Stimulated activated CD4-positive, alpha-beta T cell treated with anti-CD3 and anti-CD28 coated beads, TNF-alpha, amount 100 ng/mL, for 1 hour (primary cell): Measurements from ENCODE around the gene SRP72.
A peak's percentile ranks its signal among the peaks of the same experiment; 100 is the strongest.
"Not testable (repeated sequence)": the region's sequence is repeated elsewhere in the genome, so short reads cannot be mapped to it uniquely, and the experiment has no call there.

Experiments used
- DNase-seq, 3 donors: peaks; one replicate each; pipeline ENCODE4 v3.0.0-alpha.2; 2020; ENCODE audit warnings: low read depth in 3 of 3, low spot score in 1 of 3

The SRP72 gene

GRCh38 chr4:56464581-56464980 lies 2.8 kb upstream of the SRP72 start:
- no peak for DNase-seq

GRCh38 chr4:56465599-56466295 lies 1.7 kb upstream of the SRP72 start:
- no peak for DNase-seq

- not testable (repeated sequence) for DNase-seq
Observed at GRCh38 chr4:56466296-56466761, 1.1 kb upstream of the SRP72 start.

- no peak for DNase-seq
Observed at GRCh38 chr4:56466910-56467283, 520 bp upstream of the SRP72 start.

- peak in 1 of 3 donors; percentile 0 for DNase-seq
Observed at GRCh38 chr4:56468097-56468422, 643 bp downstream of the SRP72 start.

GRCh38 chr4:56469489-56470210 lies 2.2 kb downstream of the SRP72 start:
- no peak for DNase-seq

GRCh38 chr4:56475917-56476316 lies 8.5 kb downstream of the SRP72 start:
- DNase-seq = no peak

GRCh38 chr4:56477192-56477702 lies 9.8 kb downstream of the SRP72 start:
- no peak for DNase-seq

GRCh38 chr4:56480691-56481090 lies 13.3 kb downstream of the SRP72 start:
- DNase-seq = no peak

GRCh38 chr4:56496241-56496640 lies 28.8 kb downstream of the SRP72 start:
- DNase-seq = no peak

- peak; percentile 19 to 41 (median 38) for DNase-seq
Observed at GRCh38 chr4:56505269-56506130, 38.1 kb downstream of the SRP72 start, which contains the start of gene ARL9. TSS of gene ARL9 (plus strand) at chr4:56505791. CDS start at chr4:56505863, 72 bp downstream.

GRCh38 chr4:56511098-56511497 lies 43.7 kb downstream of the SRP72 start:
- DNase-seq = no peak

- DNase-seq = no peak
Observed at GRCh38 chr4:56512166-56512565, 44.7 kb downstream of the SRP72 start.

- DNase-seq = no peak
Observed at GRCh38 chr4:56513517-56513916, 46.1 kb downstream of the SRP72 start.

- DNase-seq = peak; percentile 45 to 73 (median 61)
Observed at GRCh38 chr4:56530269-56531148, 63.1 kb downstream of the SRP72 start.

GRCh38 chr4:56531149-56531770 lies 63.8 kb downstream of the SRP72 start:
- DNase-seq = no peak

GRCh38 chr4:56531823-56532222 lies 64.4 kb downstream of the SRP72 start:
- DNase-seq = no peak

GRCh38 chr4:56532239-56532638 lies 64.8 kb downstream of the SRP72 start:
- DNase-seq = no peak

GRCh38 chr4:56535915-56536314 lies 68.5 kb downstream of the SRP72 start:
- DNase-seq = no peak

- DNase-seq = no peak
Observed at GRCh38 chr4:56537147-56537546, 69.7 kb downstream of the SRP72 start.
